ENCODE results near the gene SESTD1. TPM values are rescaled to one million over a fixed set of nuclear protein-coding genes. Genes with fewer than 3 reads are reported as not detected.

SESTD1 gene
- total and polyA plus RNA-seq, 2 of the 4 experiments (the other 2 are of a cell fraction), result 8.4 to 12.7 TPM

DNA sequence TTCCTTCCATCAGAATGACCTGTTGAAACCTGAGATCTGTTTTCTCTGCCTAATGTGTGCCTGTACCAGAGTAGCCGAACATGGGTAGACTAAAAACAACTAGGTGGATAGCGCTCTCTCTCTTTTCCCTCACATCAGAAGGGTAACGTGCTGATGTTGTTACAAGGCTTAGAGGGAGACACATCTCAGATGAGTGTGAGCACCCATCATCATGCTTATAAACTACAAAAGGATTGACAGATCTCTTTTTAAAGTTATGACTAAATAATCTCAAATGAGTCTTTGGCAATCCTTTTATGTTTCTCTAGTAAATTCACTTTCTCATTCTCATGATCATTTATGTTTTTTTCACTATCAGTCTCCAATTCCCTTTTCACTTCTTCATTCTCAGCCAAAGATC is 139.2 kb downstream of the SESTD1 start:
- Histone ChIP-seq H2BK15ac (ENCODE audit: low read depth, low read length) (no peak overlapping the region), H3K9me1 (ENCODE audit: insufficient read depth, low read length) (no peaks in the 10 kb centered on the region), H2BK20ac (ENCODE audit: low read depth, low read length) (no peak overlapping the region), H3K4me3 (ENCODE audit: insufficient read depth, low read depth, low read length) (no peak overlapping the region), H3K4me1 (ENCODE audit: control insufficient read depth, insufficient read depth, low read length) (no peaks in the 10 kb centered on the region), H3K18ac (ENCODE audit: low read depth, low read length) (no peak overlapping the region), H4K8ac (ENCODE audit: low read depth in 2 of 2, low read length in 2 of 2) (no peak overlapping the region), H4K20me1 (ENCODE audit: insufficient read depth, low read length) (no peaks in the 10 kb centered on the region), H2BK5ac (ENCODE audit: low read depth, low read length, poor library complexity, severe bottlenecking) (no peak overlapping the region), H4K5ac (ENCODE audit: low read depth, low read length) (no peak overlapping the region), H3K9me3 (ENCODE audit: control insufficient read depth, insufficient read depth, low read length) (no peaks in the 10 kb centered on the region), H3K27me3 (ENCODE audit: control insufficient read depth, insufficient read depth, low read length) (no peaks in the 10 kb centered on the region), H3K23ac (ENCODE audit: low read depth, low read length) (no peak overlapping the region), H3K56ac (ENCODE audit: extremely low read depth, insufficient read depth, low read length) (no peak overlapping the region), H2AK9ac (replicated peaks; ENCODE audit: low read depth, low read length, poor library complexity) (no peak overlapping the region), H2AFZ (replicated peaks; ENCODE audit: low read length, poor library complexity) (no peak overlapping the region), H3K36me3 (ENCODE audit: control insufficient read depth, insufficient read depth, low read length) (peaks cover 2% of the 10 kb centered on the region; the same call in 1 of the 2 replicates), H3K4ac (ENCODE audit: low read depth, low read length) (no peak overlapping the region), H2BK120ac (ENCODE audit: low read depth, low read length) (no peak overlapping the region), H3K79me1 (ENCODE audit: low read depth in 1 of 2, low read length in 2 of 2) (no peaks in the 10 kb centered on the region; a peak in 1 of 4 replicates), H3K14ac (replicated peaks; ENCODE audit: low read depth, low read length) (no peak overlapping the region), H3K27ac (ENCODE audit: insufficient read depth, low read length) (no peak overlapping the region), H3K9ac (ENCODE audit: low read depth, low read length) (no peak overlapping the region), H2AK5ac (ENCODE audit: low read depth, low read length) (no peak overlapping the region), H3K4me2 (ENCODE audit: low read depth, low read length) (no peak overlapping the region), H4K91ac (ENCODE audit: insufficient read depth, low read depth, low read length) (no peak overlapping the region)
- in situ Hi-C loops (cut with MboI; ENCODE audit: low sequenced_read_pairs) (no loop called here), dilution Hi-C loops (cut with HindIII; ENCODE audit: low sequenced_read_pairs, unreplicated experiment) (no loop called here), intact Hi-C loops (cut with micrococcal nuclease) (loop anchor here (5.0 kb wide), 1 partner anchor 328 kb away; no protein-coding TSS in a partner anchor)
- CTCF ChIA-PET, result no interaction called here
- ATAC-seq (ENCODE audit: low read depth) (no peak), DNase-seq (no peak)
- no CpG with 5 or more reads among the region's 3 CpGs for WGBS, 2 experiments (ENCODE audit: extremely low coverage in 2 of 2, insufficient read length in 1 of 2)
- POLR2A ChIA-PET (ENCODE audit: unreplicated experiment), result no interaction called here
- no peak for TF ChIP-seq RFX5 (IDR thresholded peaks at IDR 0.05; ENCODE audit: low read depth, low read length)
- TF ChIP-seq POLR2A (IDR thresholded peaks at IDR 0.05; ENCODE audit: low read depth, low read length), result no peak
- TF ChIP-seq FOS (IDR thresholded peaks at IDR 0.05; ENCODE audit: low read depth, low read length), result no peak
- TF ChIP-seq, protein P1, sequence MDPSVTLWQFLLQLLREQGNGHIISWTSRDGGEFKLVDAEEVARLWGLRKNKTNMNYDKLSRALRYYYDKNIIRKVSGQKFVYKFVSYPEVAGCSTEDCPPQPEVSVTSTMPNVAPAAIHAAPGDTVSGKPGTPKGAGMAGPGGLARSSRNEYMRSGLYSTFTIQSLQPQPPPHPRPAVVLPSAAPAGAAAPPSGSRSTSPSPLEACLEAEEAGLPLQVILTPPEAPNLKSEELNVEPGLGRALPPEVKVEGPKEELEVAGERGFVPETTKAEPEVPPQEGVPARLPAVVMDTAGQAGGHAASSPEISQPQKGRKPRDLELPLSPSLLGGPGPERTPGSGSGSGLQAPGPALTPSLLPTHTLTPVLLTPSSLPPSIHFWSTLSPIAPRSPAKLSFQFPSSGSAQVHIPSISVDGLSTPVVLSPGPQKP (IDR thresholded peaks at IDR 0.05; ENCODE audit: borderline replicate concordance, low read depth, low read length), result no peak
- TF ChIP-seq MAZ (IDR thresholded peaks at IDR 0.05; ENCODE audit: borderline replicate concordance, low read depth, low read length), result no peak
- TF ChIP-seq BHLHE40 (IDR thresholded peaks at IDR 0.05; ENCODE audit: low read depth, low read length), result no peak
- TF ChIP-seq NFE2L2 (IDR thresholded peaks at IDR 0.05; ENCODE audit: low read depth, low read length), result no peak
- no peak for TF ChIP-seq RCOR1 (IDR thresholded peaks at IDR 0.05; ENCODE audit: insufficient replicate concordance, low read length)
- TF ChIP-seq MXI1 (IDR thresholded peaks at IDR 0.05; ENCODE audit: borderline replicate concordance, low read depth, low read length), result no peak
- no peak for TF ChIP-seq CEBPB (IDR thresholded peaks at IDR 0.05; ENCODE audit: low read depth, low read length)
- no peak for TF ChIP-seq SMC3 (IDR thresholded peaks at IDR 0.05; ENCODE audit: low read depth, low read length)
- TF ChIP-seq, protein P2, sequence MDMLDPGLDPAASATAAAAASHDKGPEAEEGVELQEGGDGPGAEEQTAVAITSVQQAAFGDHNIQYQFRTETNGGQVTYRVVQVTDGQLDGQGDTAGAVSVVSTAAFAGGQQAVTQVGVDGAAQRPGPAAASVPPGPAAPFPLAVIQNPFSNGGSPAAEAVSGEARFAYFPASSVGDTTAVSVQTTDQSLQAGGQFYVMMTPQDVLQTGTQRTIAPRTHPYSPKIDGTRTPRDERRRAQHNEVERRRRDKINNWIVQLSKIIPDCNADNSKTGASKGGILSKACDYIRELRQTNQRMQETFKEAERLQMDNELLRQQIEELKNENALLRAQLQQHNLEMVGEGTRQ (IDR thresholded peaks at IDR 0.05; ENCODE audit: low read depth, low read length), result no peak
- TF ChIP-seq, protein P3, sequence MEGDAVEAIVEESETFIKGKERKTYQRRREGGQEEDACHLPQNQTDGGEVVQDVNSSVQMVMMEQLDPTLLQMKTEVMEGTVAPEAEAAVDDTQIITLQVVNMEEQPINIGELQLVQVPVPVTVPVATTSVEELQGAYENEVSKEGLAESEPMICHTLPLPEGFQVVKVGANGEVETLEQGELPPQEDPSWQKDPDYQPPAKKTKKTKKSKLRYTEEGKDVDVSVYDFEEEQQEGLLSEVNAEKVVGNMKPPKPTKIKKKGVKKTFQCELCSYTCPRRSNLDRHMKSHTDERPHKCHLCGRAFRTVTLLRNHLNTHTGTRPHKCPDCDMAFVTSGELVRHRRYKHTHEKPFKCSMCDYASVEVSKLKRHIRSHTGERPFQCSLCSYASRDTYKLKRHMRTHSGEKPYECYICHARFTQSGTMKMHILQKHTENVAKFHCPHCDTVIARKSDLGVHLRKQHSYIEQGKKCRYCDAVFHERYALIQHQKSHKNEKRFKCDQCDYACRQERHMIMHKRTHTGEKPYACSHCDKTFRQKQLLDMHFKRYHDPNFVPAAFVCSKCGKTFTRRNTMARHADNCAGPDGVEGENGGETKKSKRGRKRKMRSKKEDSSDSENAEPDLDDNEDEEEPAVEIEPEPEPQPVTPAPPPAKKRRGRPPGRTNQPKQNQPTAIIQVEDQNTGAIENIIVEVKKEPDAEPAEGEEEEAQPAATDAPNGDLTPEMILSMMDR (conservative IDR thresholded peaks at IDR 0.05; ENCODE audit: low read depth, low read length), result no peak
- no peak for TF ChIP-seq MAFK (IDR thresholded peaks at IDR 0.05; ENCODE audit: low read depth, low read length)
- BruUV-seq (replicated peaks), result no TSS peak
